IPS-20b (cell line): ENCODE results near the gene DOK1.

Experiments
- H3K27ac ChIP-seq: one replicate; pipeline ENCODE4 v1.5.1; 2013; ENCODE audit warnings: low read length
- H3K27me3 ChIP-seq: 2 replicates; pipeline ENCODE4 v1.6.1; 2013; ENCODE audit warnings: mild to moderate bottlenecking, low read length, inconsistent platforms; ENCODE audit not compliant: insufficient read depth
- H3K36me3 ChIP-seq: 2 replicates; pipeline ENCODE4 v1.6.1; 2013; ENCODE audit warnings: low read depth, mild to moderate bottlenecking, inconsistent platforms, low read length, moderate library complexity; ENCODE audit not compliant: insufficient read depth
- H3K4me1 ChIP-seq: 2 replicates; pipeline ENCODE4 v1.6.1; 2013; ENCODE audit warnings: mild to moderate bottlenecking, control low read depth, inconsistent platforms, low read length, moderate library complexity; ENCODE audit not compliant: insufficient read depth
- H3K4me3 ChIP-seq: 2 replicates; pipeline ENCODE4 v1.5.1; 2013; ENCODE audit warnings: mild to moderate bottlenecking, low read length, inconsistent platforms
- H3K9ac ChIP-seq: 2 replicates; pipeline ENCODE4 v1.6.1; 2013; ENCODE audit warnings: low read depth, mild to moderate bottlenecking, inconsistent platforms, low read length, moderate library complexity
- H3K9me3 ChIP-seq: 2 replicates; pipeline ENCODE4 v1.6.1; 2013; ENCODE audit warnings: mild to moderate bottlenecking, low read depth, low read length, inconsistent platforms; ENCODE audit not compliant: insufficient read depth

DOK1 gene

GRCh38 chr2:74553892-74554819 lies at the start of gene DOK1, which contains the start of gene LOXL3:
Gene DOK1, plus strand, starts transcription at chr2:74554720. Its CDS starts 35 bp downstream, at chr2:74554755.
Gene LOXL3, minus strand, starts transcription at chr2:74553942. Its CDS starts 1,308 bp downstream, at chr2:74552634.
- peak within 1 kb of the TSS; percentile 82 for H3K4me3 ChIP-seq
- no peaks in the 10 kb centered on the region for H3K9me3 ChIP-seq
- peak within 1 kb of the TSS; percentile 75; the same call in 1 of the 2 replicates for H3K9ac ChIP-seq
- H3K36me3 ChIP-seq: no peaks in the 10 kb centered on the region
- peaks cover 83% of the 10 kb centered on the region for H3K27me3 ChIP-seq
- H3K27ac ChIP-seq: no peak within 1 kb of the TSS
- H3K4me1 ChIP-seq: peaks cover 15% of the 10 kb centered on the region

GRCh38 chr2:74505448-74506246 lies 48.9 kb upstream of the DOK1 start:
- Histone ChIP-seq H3K27me3 (peaks cover 91% of the 10 kb centered on the region), H3K36me3 (peaks cover 11% of the 10 kb centered on the region; the same call in 1 of the 2 replicates), H3K4me1 (peaks cover 11% of the 10 kb centered on the region; the same call in 1 of the 2 replicates), H3K27ac (no peak overlapping the region), H3K9ac (no peak overlapping the region), H3K9me3 (no peaks in the 10 kb centered on the region; the same call in 1 of the 2 replicates), H3K4me3 (no peak overlapping the region)

GRCh38 chr2:74507145-74507925 lies 47.2 kb upstream of the DOK1 start, which contains the start of gene PCGF1:
Gene PCGF1, minus strand, starts transcription at chr2:74507695. Its CDS starts 27 bp downstream, at chr2:74507668.
- peaks cover 11% of the 10 kb centered on the region; the same call in 1 of the 2 replicates for H3K36me3 ChIP-seq
- peaks cover 91% of the 10 kb centered on the region for H3K27me3 ChIP-seq
- no peaks in the 10 kb centered on the region for H3K9me3 ChIP-seq
- H3K4me1 ChIP-seq: peaks cover 8% of the 10 kb centered on the region; the same call in 1 of the 2 replicates
- peak within 1 kb of the TSS; percentile 96 for H3K27ac ChIP-seq
- H3K4me3 ChIP-seq: peak within 1 kb of the TSS; percentile 100
- H3K9ac ChIP-seq: peak within 1 kb of the TSS; percentile 99

GRCh38 chr2:74507926-74508520 lies 46.5 kb upstream of the DOK1 start:
- H3K9ac ChIP-seq: peak overlapping the region; percentile 99; the same call in 1 of the 2 replicates
- H3K4me1 ChIP-seq: peaks cover 8% of the 10 kb centered on the region; the same call in 1 of the 2 replicates
- peaks cover 91% of the 10 kb centered on the region for H3K27me3 ChIP-seq
- peak overlapping the region; percentile 96 for H3K27ac ChIP-seq
- H3K4me3 ChIP-seq: peak overlapping the region; percentile 100
- peaks cover 11% of the 10 kb centered on the region; the same call in 1 of the 2 replicates for H3K36me3 ChIP-seq
- H3K9me3 ChIP-seq: no peaks in the 10 kb centered on the region

- Histone ChIP-seq H3K36me3 (peaks cover 8% of the 10 kb centered on the region; the same call in 1 of the 2 replicates), H3K4me1 (peaks cover 8% of the 10 kb centered on the region; the same call in 1 of the 2 replicates), H3K27ac (no peak overlapping the region), H3K9me3 (no peaks in the 10 kb centered on the region), H3K9ac (no peak overlapping the region), H3K27me3 (peaks cover 91% of the 10 kb centered on the region), H3K4me3 (no peak overlapping the region)
Observed at GRCh38 chr2:74510272-74510671, 44.2 kb upstream of the DOK1 start.

- peaks cover 91% of the 10 kb centered on the region for H3K27me3 ChIP-seq
- peaks cover 8% of the 10 kb centered on the region; the same call in 1 of the 2 replicates for H3K4me1 ChIP-seq
- no peak overlapping the region for H3K4me3 ChIP-seq
- no peak overlapping the region for H3K27ac ChIP-seq
- no peaks in the 10 kb centered on the region for H3K36me3 ChIP-seq
- no peak overlapping the region for H3K9ac ChIP-seq
- H3K9me3 ChIP-seq: peaks cover 2% of the 10 kb centered on the region; the same call in 1 of the 2 replicates
Observed at GRCh38 chr2:74511104-74511989, 43.2 kb upstream of the DOK1 start.

- H3K4me3 ChIP-seq: peak overlapping the region; percentile 38; the same call in 1 of the 2 replicates
Observed at GRCh38 chr2:74512744-74513604, 41.5 kb upstream of the DOK1 start.

GRCh38 chr2:74513605-74514367 lies 40.7 kb upstream of the DOK1 start:
- Histone ChIP-seq H3K9ac (no peak overlapping the region), H3K36me3 (no peaks in the 10 kb centered on the region), H3K4me3 (peak overlapping the region; percentile 38; the same call in 1 of the 2 replicates), H3K27ac (no peak overlapping the region), H3K27me3 (peaks cover 100% of the 10 kb centered on the region), H3K4me1 (peaks cover under 1% of the 10 kb centered on the region; the same call in 1 of the 2 replicates), H3K9me3 (peaks cover 10% of the 10 kb centered on the region)

More at GRCh38 chr2:74512744-74513604, 41.5 kb upstream of the DOK1 start:
- Histone ChIP-seq H3K36me3 (no peaks in the 10 kb centered on the region), H3K9ac (no peak overlapping the region), H3K4me1 (peaks cover 6% of the 10 kb centered on the region; the same call in 1 of the 2 replicates), H3K9me3 (peaks cover 10% of the 10 kb centered on the region), H3K27me3 (peaks cover 100% of the 10 kb centered on the region), H3K27ac (no peak overlapping the region)
